SH-SY5Y (cell line): ENCODE data around the gene RNASET2.

Experiments
- GATA2 ChIP-seq: IDR thresholded peaks from 2 replicates; pipeline ENCODE4 v1.6.1; 2011; ENCODE audit warnings: mild to moderate bottlenecking, low read depth, low read length
- GATA3 ChIP-seq: IDR thresholded peaks from 2 replicates; pipeline ENCODE4 v1.6.1; 2011; ENCODE audit warnings: low read depth, mild to moderate bottlenecking, low read length, moderate library complexity

The RNASET2 gene

DNA sequence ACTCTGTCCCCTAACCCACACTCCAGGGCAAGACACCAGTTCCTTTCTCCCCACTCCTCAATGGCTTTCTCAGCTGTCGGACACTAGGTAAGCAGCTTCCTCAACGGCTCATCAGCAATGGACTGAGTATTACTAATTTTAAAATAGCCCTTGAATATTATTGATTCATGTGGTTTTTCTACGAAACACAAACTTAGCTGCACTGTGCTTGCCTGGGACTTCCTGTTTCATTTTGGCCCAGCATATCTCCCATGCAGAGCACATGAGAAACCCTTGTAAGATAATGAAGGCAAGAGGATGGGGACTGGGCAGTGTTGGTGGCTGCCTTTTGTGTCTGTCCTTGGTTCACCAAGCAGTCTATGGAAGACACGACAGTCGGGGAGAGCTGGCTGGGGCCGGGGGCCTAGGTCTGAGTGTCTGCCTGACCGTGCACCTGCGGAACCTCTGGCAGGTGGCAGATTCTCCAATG is 48.9 kb downstream of the RNASET2 start:
- TF ChIP-seq GATA3 (no peak), GATA2 (no peak)

DNA sequence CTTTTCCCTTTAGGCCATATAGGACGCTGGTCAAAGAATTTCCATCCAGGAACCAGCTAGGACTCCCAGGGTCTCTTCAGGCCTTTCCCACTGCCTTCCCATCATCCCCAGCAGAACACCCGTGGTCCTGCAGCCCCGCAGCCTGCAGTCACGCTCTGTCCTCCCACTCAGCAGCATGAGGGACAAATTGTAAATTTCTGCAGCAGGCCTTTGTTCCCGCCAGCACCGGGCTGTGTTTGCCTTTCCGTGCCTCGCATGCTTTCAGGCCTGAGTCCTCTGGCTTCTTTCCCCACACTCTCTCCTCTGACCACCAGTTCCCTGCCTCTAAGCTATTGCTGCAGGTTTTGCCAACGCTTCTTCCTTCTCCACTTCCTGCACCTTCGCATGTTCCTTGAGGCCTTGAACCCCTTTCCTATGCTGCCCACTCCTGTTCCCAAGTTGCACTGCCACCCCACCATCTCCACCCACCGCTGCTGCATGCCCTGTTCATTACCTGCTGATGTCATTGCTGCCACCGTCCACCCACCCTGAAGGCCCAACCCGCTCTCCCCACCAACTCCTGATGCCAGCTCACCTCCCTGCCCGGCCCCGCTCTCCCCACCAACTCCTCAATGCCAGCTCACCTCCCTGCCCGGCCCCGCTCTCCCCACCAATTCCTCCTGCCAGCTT is 49.8 kb downstream of the RNASET2 start:
- TF ChIP-seq GATA3 (no peak), GATA2 (no peak)

DNA sequence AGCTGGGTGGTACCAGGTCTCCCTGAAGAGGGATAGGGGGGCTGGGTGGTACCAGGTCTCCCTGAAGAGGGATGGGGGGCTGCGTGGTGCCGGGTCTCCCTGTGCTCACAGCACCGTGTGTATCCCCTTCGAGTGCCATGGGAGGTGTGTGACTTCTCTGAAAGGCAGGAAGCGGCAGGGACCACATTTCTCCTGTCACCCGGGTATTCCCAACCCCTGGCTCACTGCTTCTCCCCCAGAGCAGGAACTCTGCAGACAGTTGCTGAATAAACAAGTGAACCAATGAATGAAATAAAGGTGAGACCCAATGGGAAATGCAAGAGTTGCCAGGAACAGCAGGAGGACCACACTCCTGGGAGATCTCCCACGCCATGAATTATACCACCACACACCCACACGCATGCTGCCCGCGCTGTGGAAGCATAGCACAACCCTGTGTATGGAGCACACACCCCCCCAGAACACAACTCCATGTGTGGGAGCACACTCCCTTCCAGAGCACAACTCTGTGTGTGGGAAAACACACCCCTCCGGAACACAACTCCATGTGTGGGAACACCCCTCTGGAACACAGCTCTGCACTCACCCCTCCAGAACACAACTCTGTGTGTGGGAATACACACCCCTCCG is 50.7 kb downstream of the RNASET2 start:
- no peak for TF ChIP-seq GATA2
- TF ChIP-seq GATA3, result no peak

DNA sequence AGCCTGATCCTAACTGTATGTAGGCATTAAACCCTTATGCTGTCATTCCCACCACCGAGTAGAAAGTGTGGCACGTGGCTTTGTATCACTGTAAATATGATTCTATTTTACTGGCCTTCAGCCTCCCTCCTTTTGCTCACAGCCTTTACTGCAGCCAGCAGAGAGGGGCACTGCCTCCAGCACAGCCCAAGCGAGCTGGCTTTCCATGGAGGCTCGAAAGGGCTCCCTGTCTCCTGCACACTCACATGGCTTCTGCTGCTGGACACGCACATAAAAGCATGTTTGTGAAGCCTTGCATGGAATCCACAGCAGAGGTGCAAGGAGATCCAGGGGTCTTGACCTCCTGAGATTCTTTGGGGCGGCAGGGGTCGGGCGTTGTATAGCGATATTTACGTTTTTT is 51.3 kb downstream of the RNASET2 start:
- TF ChIP-seq GATA3 (no peak), GATA2 (no peak)

- TF ChIP-seq GATA2 (no peak), GATA3 (no peak)
These were observed 52.1 kb downstream of the RNASET2 start for GRCh38 chr6:166904101-166904746.

GRCh38 chr6:166903500-166903899 is 52.9 kb downstream of the RNASET2 start:
- TF ChIP-seq GATA2 (no peak), GATA3 (no peak)

- TF ChIP-seq GATA2, result no peak
- no peak for TF ChIP-seq GATA3
These were observed 53.3 kb downstream of the RNASET2 start for GRCh38 chr6:166903027-166903426.

GRCh38 chr6:166902211-166902755 is 54.1 kb downstream of the RNASET2 start:
- TF ChIP-seq GATA3, result no peak

GRCh38 chr6:166901626-166902025 is 54.7 kb downstream of the RNASET2 start:
- no peak for TF ChIP-seq GATA3
- TF ChIP-seq GATA2, result no peak

- TF ChIP-seq GATA3, result no peak
- TF ChIP-seq GATA2, result no peak
These were observed 55.3 kb downstream of the RNASET2 start for GRCh38 chr6:166900956-166901607.

DNA sequence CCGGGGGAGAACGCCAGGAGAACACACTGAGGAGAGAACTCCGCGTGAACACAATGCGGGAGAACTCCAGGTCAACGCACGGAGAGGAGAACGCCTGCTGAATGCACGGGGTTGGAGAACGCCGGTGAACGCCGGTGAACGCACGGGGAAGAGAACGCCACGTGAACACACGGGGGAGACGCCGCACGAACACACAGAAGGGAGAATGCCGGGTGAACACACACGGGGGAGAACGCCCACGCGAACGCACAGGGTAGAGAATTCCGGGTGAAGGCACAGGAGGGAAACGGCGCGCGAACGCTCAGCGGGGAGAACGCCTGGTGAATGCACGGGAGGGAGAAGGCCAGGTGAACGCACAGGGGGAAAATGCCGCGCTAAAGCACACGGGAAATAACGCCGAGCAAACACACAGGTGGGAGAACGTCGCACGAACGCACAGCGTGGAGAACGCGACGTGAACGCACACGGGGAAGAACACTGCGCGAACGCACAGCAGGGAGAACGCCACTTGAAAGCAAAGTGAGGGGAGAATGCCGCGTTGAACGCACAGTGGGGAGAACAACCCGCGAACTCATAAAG is 56.1 kb downstream of the RNASET2 start:
- TF ChIP-seq GATA2, result no peak
- TF ChIP-seq GATA3, result no peak

DNA sequence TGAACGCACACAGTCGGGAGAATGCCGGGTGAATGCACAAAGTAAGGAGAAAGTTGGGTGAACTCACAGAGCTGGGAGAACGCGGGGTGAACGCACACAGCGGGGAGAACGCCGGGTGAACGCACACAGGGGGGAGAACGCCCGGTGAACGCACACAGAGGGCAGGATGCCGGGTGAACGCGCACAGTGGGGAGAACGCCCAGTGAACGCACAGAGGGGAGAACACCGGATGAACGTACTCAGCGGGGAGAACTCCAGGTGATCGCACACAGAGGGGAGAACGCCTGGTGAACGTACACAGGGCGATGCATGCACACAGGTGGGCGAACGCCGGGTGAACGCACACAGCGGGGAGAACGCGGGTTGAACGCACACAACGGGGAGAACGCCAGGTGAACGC is 57.4 kb downstream of the RNASET2 start:
- no peak for TF ChIP-seq GATA2
- TF ChIP-seq GATA3, result no peak

GRCh38 chr6:166879594-166879993 is 76.8 kb downstream of the RNASET2 start:
- TF ChIP-seq GATA3, result no peak
- no peak for TF ChIP-seq GATA2
